Loucy (cell line): ENCODE results near the gene MAP4K1.

ENCODE experiments used
- CTCF ChIP-seq: fragments of 200-600 bp; sonication (generic); conservative IDR thresholded peaks from 2 replicates; pipeline ENCODE4 v1.5.1; 2014; ENCODE audit warnings: mild to moderate bottlenecking, antibody characterized with exemption, low read length
- EZH2phosphoT487 ChIP-seq: fragments of 200-600 bp; IDR thresholded peaks from 2 replicates; pipeline ENCODE4 v1.6.1; 2018; ENCODE audit warnings: antibody characterized with exemption, mild to moderate bottlenecking, moderate library complexity, borderline replicate concordance

DNA sequence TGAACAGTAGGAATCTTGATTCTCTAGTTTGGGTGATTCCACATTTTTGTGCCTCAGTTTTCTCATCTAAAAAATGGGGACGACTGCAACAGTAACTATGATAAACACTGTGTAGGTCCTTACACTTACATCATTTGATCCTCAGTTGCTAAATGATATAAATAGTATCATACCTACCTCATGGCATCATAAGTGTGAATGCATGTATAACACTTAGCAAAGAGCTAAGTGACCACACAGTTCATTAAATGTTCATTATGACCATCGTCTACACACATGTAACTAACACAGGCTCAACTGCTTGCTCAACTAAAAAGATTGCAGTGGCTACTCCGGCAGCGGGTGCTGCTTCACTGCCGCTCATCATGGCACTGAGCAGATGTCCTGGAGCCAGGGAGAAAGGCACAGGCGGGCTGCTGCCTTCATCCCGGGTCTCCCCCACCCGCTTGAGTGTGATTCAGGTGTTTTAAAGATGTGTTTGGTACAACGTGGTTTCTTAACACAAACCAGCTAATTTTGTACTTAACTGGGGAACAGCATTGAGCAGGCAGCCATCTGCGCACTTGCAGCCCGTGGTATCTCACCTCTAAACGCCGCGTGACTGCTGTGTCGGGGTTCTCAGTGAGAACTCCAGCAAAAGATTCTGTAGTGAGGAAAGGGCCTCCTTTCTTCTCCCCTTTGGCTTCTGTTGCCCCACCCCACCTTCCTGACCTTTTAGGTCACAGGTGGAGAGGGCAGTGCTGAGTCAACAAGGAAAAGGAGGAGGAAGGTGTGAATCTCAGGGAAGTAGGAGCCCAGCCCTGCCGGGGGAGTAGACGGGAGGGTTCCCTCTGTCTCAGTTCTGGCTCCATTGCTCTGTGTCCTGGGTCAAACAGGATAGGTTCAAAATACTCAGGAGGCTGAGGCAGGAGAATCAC lies 18.0 kb upstream of the MAP4K1 start:
- TF ChIP-seq CTCF (no peak), EZH2phosphoT487 (no peak)
